ENCODE data around the gene EXOSC5. TPM values are rescaled to one million over a fixed set of nuclear protein-coding genes. Genes with fewer than 3 reads are reported as not detected.

The EXOSC5 gene
- total and polyA plus RNA-seq, 2 donors from 2014 or later: 15.5 to 16.8 TPM

GRCh38 chr19:41376241-41376997 is 20.7 kb downstream of the EXOSC5 start, which contains the start of gene TMEM91:
Gene TMEM91 (plus strand): TSS chr19:41376533. CDS start chr19:41378310, 1,777 bp downstream.
- peak; percentile 54 to 80 (median 78) for DNase-seq
- TF ChIP-seq CTCF (IDR thresholded peaks at IDR 0.05; ENCODE audit: borderline replicate concordance, extremely low read depth, insufficient read depth): no peak
- H3K27me3 ChIP-seq (ENCODE audit: control insufficient read depth, insufficient read depth, low read length): no peaks in the 10 kb centered on the region
- H3K9ac ChIP-seq (ENCODE audit: low read length in 3 of 3): peak within 1 kb of the TSS in 2 of 3 donors; percentile 5 to 24
- H3K4me1 ChIP-seq (ENCODE audit: control insufficient read depth in 2 of 3, insufficient read depth in 2 of 3, low read depth in 1 of 3, low read length in 3 of 3): peaks cover 0 to 15% (median 2%) of the 10 kb centered on the region in 3 donors
- H3K36me3 ChIP-seq (ENCODE audit: control insufficient read depth in 2 of 3, insufficient read depth in 3 of 3, low read length in 3 of 3): no peaks in the 10 kb centered on the region
- peak within 1 kb of the TSS; percentile 36 to 51 for H3K27ac ChIP-seq (ENCODE audit: low read depth in 2 of 2, low read length in 2 of 2)
- FAIRE-seq: no peak
- intact Hi-C loops (cut with DNase I): no loop called here
- H3K4me3 ChIP-seq (ENCODE audit: low read length in 3 of 3): peak within 1 kb of the TSS; percentile 52 to 72 (median 68)
- H3K9me3 ChIP-seq (ENCODE audit: control insufficient read depth in 2 of 3, insufficient read depth in 1 of 3, low read length in 3 of 3): no peaks in the 10 kb centered on the region

GRCh38 chr19:41373993-41374392 is 23.2 kb downstream of the EXOSC5 start:
- intact Hi-C loops (cut with DNase I): no loop called here
- H3K9ac ChIP-seq (ENCODE audit: low read length in 3 of 3): no peak overlapping the region
- no peaks in the 10 kb centered on the region for H3K27me3 ChIP-seq (ENCODE audit: control insufficient read depth, insufficient read depth, low read length)
- TF ChIP-seq CTCF (IDR thresholded peaks at IDR 0.05; ENCODE audit: borderline replicate concordance, extremely low read depth, insufficient read depth): no peak
- no peaks in the 10 kb centered on the region for H3K36me3 ChIP-seq (ENCODE audit: control insufficient read depth in 2 of 3, insufficient read depth in 3 of 3, low read length in 3 of 3)
- no peak overlapping the region for H3K4me3 ChIP-seq (ENCODE audit: low read length in 3 of 3)
- DNase-seq (peak in 4 of 5 donors; percentile 44 to 91 (median 71)), FAIRE-seq (no peak)
- no peaks in the 10 kb centered on the region for H3K9me3 ChIP-seq (ENCODE audit: control insufficient read depth in 2 of 3, insufficient read depth in 1 of 3, low read length in 3 of 3)
- H3K27ac ChIP-seq (ENCODE audit: low read depth in 2 of 2, low read length in 2 of 2): peak overlapping the region in 1 of 2 donors; percentile 9
- peaks cover 0 to 15% (median 2%) of the 10 kb centered on the region in 3 donors for H3K4me1 ChIP-seq (ENCODE audit: control insufficient read depth in 2 of 3, insufficient read depth in 2 of 3, low read depth in 1 of 3, low read length in 3 of 3)

- no peak overlapping the region for H3K27ac ChIP-seq (ENCODE audit: low read depth in 2 of 2, low read length in 2 of 2)
- intact Hi-C loops (cut with DNase I): no loop called here
- H3K27me3 ChIP-seq (ENCODE audit: control insufficient read depth, insufficient read depth, low read length): no peaks in the 10 kb centered on the region
- DNase-seq (no peak), FAIRE-seq (no peak)
- no peak overlapping the region for H3K9ac ChIP-seq (ENCODE audit: low read length in 3 of 3)
- peaks cover 2 to 18% (median 5%) of the 10 kb centered on the region in 3 donors for H3K4me1 ChIP-seq (ENCODE audit: control insufficient read depth in 2 of 3, insufficient read depth in 2 of 3, low read depth in 1 of 3, low read length in 3 of 3)
- TF ChIP-seq CTCF (IDR thresholded peaks at IDR 0.05; ENCODE audit: borderline replicate concordance, extremely low read depth, insufficient read depth): no peak
- no peaks in the 10 kb centered on the region for H3K9me3 ChIP-seq (ENCODE audit: control insufficient read depth in 2 of 3, insufficient read depth in 1 of 3, low read length in 3 of 3)
- H3K4me3 ChIP-seq (ENCODE audit: low read length in 3 of 3): no peak overlapping the region
- no peaks in the 10 kb centered on the region for H3K36me3 ChIP-seq (ENCODE audit: control insufficient read depth in 2 of 3, insufficient read depth in 3 of 3, low read length in 3 of 3)
Observed at GRCh38 chr19:41372501-41372900, 24.7 kb downstream of the EXOSC5 start.

All from kidney (tissue), 14 donors.